Measurements from ENCODE around the gene FAM168A. TPM values are rescaled to one million over a fixed set of nuclear protein-coding genes. Genes with fewer than 3 reads are reported as not detected.
"Not testable (repeated sequence)": the region's sequence is repeated elsewhere in the genome, so short reads cannot be mapped to it uniquely, and the experiment has no call there.

Gene FAM168A
- total and polyA plus RNA-seq, 2 of the 8 experiments (the other 6 are each of a cell fraction or from before 2014, with no cell fraction given), result 17.1 to 21.6 TPM

GRCh38 chr11:73580749-73581148 lies 17.2 kb downstream of the FAM168A start:
- not testable (repeated sequence) for FAIRE-seq; H3K4me1 ChIP-seq (replicated peaks in 1 of 4; ENCODE audit: control insufficient read depth in 3 of 4, insufficient read depth in 4 of 4, low read length in 3 of 4); H2BK12ac ChIP-seq (ENCODE audit: low read depth, low read length); DNase-seq (ENCODE audit: low read depth in 1 of 2, low spot score in 2 of 2); H3K9ac ChIP-seq (replicated peaks in 1 of 4; ENCODE audit: extremely low read depth in 1 of 4, low read depth in 3 of 4, low read length in 3 of 4); H3K18ac ChIP-seq (ENCODE audit: extremely low read depth, low read length); H2BK15ac ChIP-seq (ENCODE audit: low read length); H3K79me1 ChIP-seq (ENCODE audit: low read depth, low read length); H3K9me3 ChIP-seq (ENCODE audit: insufficient read depth in 2 of 2, low read depth in 1 of 2, low read length in 1 of 2); H3K27ac ChIP-seq (ENCODE audit: low read depth, low read length); H2AK5ac ChIP-seq (ENCODE audit: low read depth, low read length); H4K91ac ChIP-seq (replicated peaks; ENCODE audit: insufficient read length, low read length); H3K23ac ChIP-seq (ENCODE audit: insufficient read length); H2AFZ ChIP-seq (ENCODE audit: low read length); H4K8ac ChIP-seq (ENCODE audit: extremely low read depth, insufficient read depth, low read length); H3K4me2 ChIP-seq (ENCODE audit: insufficient read depth in 1 of 2, low read depth in 2 of 2, low read length in 2 of 2); H4K20me1 ChIP-seq (replicated peaks in 1 of 2; ENCODE audit: control insufficient read depth in 1 of 2, insufficient read depth in 2 of 2, low read length in 2 of 2); H3K23me2 ChIP-seq (ENCODE audit: low read depth, low read length); H2BK5ac ChIP-seq (ENCODE audit: low read depth, low read length); H2BK20ac ChIP-seq (ENCODE audit: low read length); H3K14ac ChIP-seq (ENCODE audit: insufficient read length); H3K36me3 ChIP-seq (ENCODE audit: control insufficient read depth in 2 of 4, insufficient read depth in 4 of 4, low read length in 3 of 4); H3K4me3 ChIP-seq (ENCODE audit: extremely low read depth in 1 of 4, insufficient read depth in 2 of 4, low read depth in 3 of 4, low read length in 4 of 4); H4K5ac ChIP-seq (ENCODE audit: insufficient read length, low read depth, low read length); H3K4ac ChIP-seq (replicated peaks; ENCODE audit: insufficient read length, low read depth, low read length); H2BK120ac ChIP-seq (replicated peaks; ENCODE audit: low read depth, low read length); H3K56ac ChIP-seq (replicated peaks; ENCODE audit: insufficient read length, low read depth, low read length); H3K27me3 ChIP-seq (replicated peaks in 1 of 4; ENCODE audit: control insufficient read depth in 3 of 4, extremely low read depth in 1 of 4, insufficient read depth in 3 of 4, low read length in 3 of 4)
- peaks cover 0 to 23% of the 10 kb centered on the region in 2 experiments; a peak in 2 of 4 replicates for H3K79me2 ChIP-seq (ENCODE audit: control insufficient read depth in 1 of 2, insufficient read depth in 2 of 2, low read length in 2 of 2)
- ChIA-PET POLR2A (ENCODE audit: partially characterized antibody) (interaction anchor here (1.2 kb wide), 1 partner anchor 196 kb away, joined by 3 read pairs; no protein-coding TSS in a partner anchor), CTCF (ENCODE audit: partially characterized antibody) (interaction anchor here (0.7 to 1.7 kb wide), 4 partner anchors 73 to 134 kb away, joined by 3 to 5 read pairs (median 4); no protein-coding TSS in a partner anchor)
- 100% methylated on average over 1 of the region's 1 CpG; no CpG with 5 or more reads in 1 of the 2 experiments for WGBS, 2 experiments (ENCODE audit: extremely low coverage in 1 of 2, insufficient coverage in 1 of 2, insufficient read length in 1 of 2, insufficient replicate concordance in 2 of 2, low coverage in 1 of 2, low lambda C conversion rate in 2 of 2, missing lambda C conversion rate in 1 of 2)

Data from H1 (cell line).